WTC11 (cell line): ENCODE results near the gene HS6ST1. TPM values are rescaled to one million over a fixed set of nuclear protein-coding genes. Genes with fewer than 3 reads are reported as not detected.
A peak's percentile ranks its signal among the peaks of the same experiment; 100 is the strongest.

ENCODE experiments used
- ATAC-seq: fragments of 200-7000 bp; cut with Tn5 transposase; 2 replicates; pipeline ENCODE4 v1.10.0; 2021; ENCODE audit warnings: mild to moderate bottlenecking, moderate library complexity
- CTCF ChIA-PET: fragments of 300-600 bp; sonication (Branson Sonifier 250); formaldehyde crosslinking; loops from one replicate; lab custom pipeline; 2021; ENCODE audit warnings: antibody characterized with exemption; lab: Charles Lee
- POLR2A ChIA-PET: fragments of 350-600 bp; sonication (Branson Sonifier 250); formaldehyde crosslinking; loops from one replicate; lab custom pipeline; 2021; ENCODE audit warnings: antibody characterized with exemption; lab: Charles Lee
- DNase-seq: peaks from one replicate; pipeline ENCODE4 v3.0.0; 2021; ENCODE audit warnings: low spot score
- H3K27ac Mint-ChIP-seq: 2 replicates; pipeline ENCODE4 v1.8.0; 2021; ENCODE audit warnings: mixed read lengths
- H3K27me3 Mint-ChIP-seq: 2 replicates; pipeline ENCODE4 v1.8.0; 2021; ENCODE audit warnings: low read depth, mild to moderate bottlenecking, moderate library complexity, mixed read lengths
- H3K36me3 Mint-ChIP-seq: 2 replicates; pipeline ENCODE4 v1.8.0; 2021; ENCODE audit warnings: mixed read lengths
- H3K4me1 Mint-ChIP-seq: 2 replicates; pipeline ENCODE4 v1.8.0; 2022; ENCODE audit warnings: mixed read lengths
- H3K4me3 Mint-ChIP-seq: 2 replicates; pipeline ENCODE4 v1.8.0; 2021; ENCODE audit warnings: mild to moderate bottlenecking, moderate library complexity, mixed read lengths
- H3K9me3 Mint-ChIP-seq: 2 replicates; pipeline ENCODE4 v1.8.0; 2021; ENCODE audit warnings: mixed read lengths
- ESRRA ChIP-seq: sonication (generic); formaldehyde crosslinking; IDR thresholded peaks from 2 replicates; pipeline ENCODE4 v1.8.1; 2022; ENCODE audit warnings: mild to moderate bottlenecking, missing genetic modification reagents, borderline replicate concordance
- ETV6 ChIP-seq: sonication (generic); formaldehyde crosslinking; IDR thresholded peaks from 2 replicates; pipeline ENCODE4 v1.8.1; 2022; ENCODE audit warnings: mild to moderate bottlenecking, missing genetic modification reagents
- FOXK1 ChIP-seq: sonication (generic); formaldehyde crosslinking; IDR thresholded peaks from 2 replicates; pipeline ENCODE4 v1.8.0; 2022; ENCODE audit warnings: mild to moderate bottlenecking, moderate library complexity, missing genetic modification reagents
- GRHL2 ChIP-seq: fragments of 250-450 bp; sonication (Bioruptor Pico); IDR thresholded peaks from 2 replicates; pipeline ENCODE4 v1.8.0; 2022; ENCODE audit warnings: mild to moderate bottlenecking, moderate library complexity; ENCODE audit not compliant: insufficient replicate concordance, severe bottlenecking
- RELA ChIP-seq: sonication (generic); formaldehyde crosslinking; IDR thresholded peaks from 2 replicates; pipeline ENCODE4 v1.8.1; 2022; ENCODE audit warnings: missing genetic modification reagents, mild to moderate bottlenecking, borderline replicate concordance
- RORB ChIP-seq: fragments of 250-450 bp; sonication (Bioruptor Pico); IDR thresholded peaks from 2 replicates; pipeline ENCODE4 v1.9.0; 2021; ENCODE audit warnings: mild to moderate bottlenecking
- SOX15 ChIP-seq: fragments of 250-450 bp; sonication (Bioruptor Pico); IDR thresholded peaks from 2 replicates; pipeline ENCODE4 v1.9.0; 2021; ENCODE audit warnings: mild to moderate bottlenecking
- SP1 ChIP-seq: sonication (generic); formaldehyde crosslinking; conservative IDR thresholded peaks from 2 replicates; pipeline ENCODE4 v1.8.1; 2022; ENCODE audit warnings: missing genetic modification reagents
- TEAD1 ChIP-seq: sonication (generic); formaldehyde crosslinking; IDR thresholded peaks from 2 replicates; pipeline ENCODE4 v1.8.0; 2022; ENCODE audit warnings: mild to moderate bottlenecking, missing genetic modification reagents
- ZNF317 ChIP-seq: sonication (generic); formaldehyde crosslinking; IDR thresholded peaks from 2 replicates; pipeline ENCODE4 v1.8.1; 2023; ENCODE audit warnings: low read depth, mild to moderate bottlenecking, moderate library complexity, missing genetic modification reagents, borderline replicate concordance
- ZNF423 ChIP-seq: fragments of 250-450 bp; sonication (Bioruptor Pico); IDR thresholded peaks from 2 replicates; pipeline ENCODE4 v2.1.2; 2022; ENCODE audit warnings: mild to moderate bottlenecking, moderate library complexity
- ZNF671 ChIP-seq: fragments of 250-450 bp; sonication (Bioruptor Pico); IDR thresholded peaks from 2 replicates; pipeline ENCODE4 v1.8.0; 2021; ENCODE audit warnings: mild to moderate bottlenecking
- total RNA-seq: library from RNA; stranded (reverse); gene quantifications from 3 replicates; pipeline ENCODE4 v1.2.3, GENCODE V29; 2021
- TF ChIP-seq, protein P1 (sequence below): sonication (generic); formaldehyde crosslinking; IDR thresholded peaks from 2 replicates; pipeline ENCODE4 v1.8.1; 2022; ENCODE audit warnings: missing genetic modification reagents, borderline replicate concordance
- TF ChIP-seq, protein P2 (sequence below): fragments of 250-450 bp; sonication (Bioruptor Pico); IDR thresholded peaks from 2 replicates; pipeline ENCODE4 v1.9.0; 2021; ENCODE audit warnings: mild to moderate bottlenecking, borderline replicate concordance
- TF ChIP-seq, protein P3 (sequence below): sonication (generic); formaldehyde crosslinking; IDR thresholded peaks from 2 replicates; pipeline ENCODE4 v1.8.1; 2023; ENCODE audit warnings: mild to moderate bottlenecking, missing genetic modification reagents, moderate library complexity

HS6ST1 gene
- total RNA-seq, 1 experiment from 2014 or later = 55.5 TPM

DNA sequence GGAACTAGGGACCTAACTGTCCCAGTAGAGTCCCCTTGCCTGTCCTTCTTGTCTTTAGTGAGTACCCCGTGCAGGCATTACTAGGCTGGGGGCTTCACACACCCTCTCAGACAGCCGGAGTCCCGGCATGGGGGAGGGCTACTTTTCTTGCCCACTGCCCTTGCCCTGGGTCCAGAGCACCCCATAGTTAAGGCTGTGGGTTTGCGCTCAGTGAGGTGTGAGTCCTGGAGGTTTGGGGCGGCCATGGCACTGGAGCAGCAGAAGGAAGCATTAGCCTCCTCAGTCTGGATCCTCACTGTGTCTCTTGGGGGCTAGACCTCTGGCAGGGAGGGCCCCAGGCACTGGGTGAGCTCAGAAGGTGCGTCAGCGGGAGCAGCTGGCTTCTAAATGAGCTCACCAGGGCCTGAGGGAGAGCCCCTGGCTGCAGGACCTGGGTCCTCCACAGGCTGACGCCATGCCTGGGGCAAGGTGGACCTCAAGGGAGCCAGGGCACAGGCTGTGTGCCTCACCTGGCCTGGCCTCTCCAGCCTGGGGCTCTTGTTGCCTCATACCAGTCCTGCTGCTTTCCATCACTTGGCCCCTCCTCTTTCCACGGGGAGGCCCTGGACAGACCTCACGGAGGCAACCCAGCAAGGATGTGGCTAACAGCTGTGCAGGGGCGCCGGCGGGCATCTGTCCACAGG lies 27.4 kb downstream of the HS6ST1 start (continued):
- TF ChIP-seq, protein P1, sequence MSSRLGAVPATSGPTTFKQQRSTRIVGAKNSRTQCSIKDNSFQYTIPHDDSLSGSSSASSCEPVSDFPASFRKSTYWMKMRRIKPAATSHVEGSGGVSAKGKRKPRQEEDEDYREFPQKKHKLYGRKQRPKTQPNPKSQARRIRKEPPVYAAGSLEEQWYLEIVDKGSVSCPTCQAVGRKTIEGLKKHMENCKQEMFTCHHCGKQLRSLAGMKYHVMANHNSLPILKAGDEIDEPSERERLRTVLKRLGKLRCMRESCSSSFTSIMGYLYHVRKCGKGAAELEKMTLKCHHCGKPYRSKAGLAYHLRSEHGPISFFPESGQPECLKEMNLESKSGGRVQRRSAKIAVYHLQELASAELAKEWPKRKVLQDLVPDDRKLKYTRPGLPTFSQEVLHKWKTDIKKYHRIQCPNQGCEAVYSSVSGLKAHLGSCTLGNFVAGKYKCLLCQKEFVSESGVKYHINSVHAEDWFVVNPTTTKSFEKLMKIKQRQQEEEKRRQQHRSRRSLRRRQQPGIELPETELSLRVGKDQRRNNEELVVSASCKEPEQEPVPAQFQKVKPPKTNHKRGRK (CRISPR knock-in tag) = no peak
- TF ChIP-seq ESRRA (CRISPR knock-in tag) (no peak), ZNF671 (no peak), RELA (no peak)
- TF ChIP-seq, protein P2, sequence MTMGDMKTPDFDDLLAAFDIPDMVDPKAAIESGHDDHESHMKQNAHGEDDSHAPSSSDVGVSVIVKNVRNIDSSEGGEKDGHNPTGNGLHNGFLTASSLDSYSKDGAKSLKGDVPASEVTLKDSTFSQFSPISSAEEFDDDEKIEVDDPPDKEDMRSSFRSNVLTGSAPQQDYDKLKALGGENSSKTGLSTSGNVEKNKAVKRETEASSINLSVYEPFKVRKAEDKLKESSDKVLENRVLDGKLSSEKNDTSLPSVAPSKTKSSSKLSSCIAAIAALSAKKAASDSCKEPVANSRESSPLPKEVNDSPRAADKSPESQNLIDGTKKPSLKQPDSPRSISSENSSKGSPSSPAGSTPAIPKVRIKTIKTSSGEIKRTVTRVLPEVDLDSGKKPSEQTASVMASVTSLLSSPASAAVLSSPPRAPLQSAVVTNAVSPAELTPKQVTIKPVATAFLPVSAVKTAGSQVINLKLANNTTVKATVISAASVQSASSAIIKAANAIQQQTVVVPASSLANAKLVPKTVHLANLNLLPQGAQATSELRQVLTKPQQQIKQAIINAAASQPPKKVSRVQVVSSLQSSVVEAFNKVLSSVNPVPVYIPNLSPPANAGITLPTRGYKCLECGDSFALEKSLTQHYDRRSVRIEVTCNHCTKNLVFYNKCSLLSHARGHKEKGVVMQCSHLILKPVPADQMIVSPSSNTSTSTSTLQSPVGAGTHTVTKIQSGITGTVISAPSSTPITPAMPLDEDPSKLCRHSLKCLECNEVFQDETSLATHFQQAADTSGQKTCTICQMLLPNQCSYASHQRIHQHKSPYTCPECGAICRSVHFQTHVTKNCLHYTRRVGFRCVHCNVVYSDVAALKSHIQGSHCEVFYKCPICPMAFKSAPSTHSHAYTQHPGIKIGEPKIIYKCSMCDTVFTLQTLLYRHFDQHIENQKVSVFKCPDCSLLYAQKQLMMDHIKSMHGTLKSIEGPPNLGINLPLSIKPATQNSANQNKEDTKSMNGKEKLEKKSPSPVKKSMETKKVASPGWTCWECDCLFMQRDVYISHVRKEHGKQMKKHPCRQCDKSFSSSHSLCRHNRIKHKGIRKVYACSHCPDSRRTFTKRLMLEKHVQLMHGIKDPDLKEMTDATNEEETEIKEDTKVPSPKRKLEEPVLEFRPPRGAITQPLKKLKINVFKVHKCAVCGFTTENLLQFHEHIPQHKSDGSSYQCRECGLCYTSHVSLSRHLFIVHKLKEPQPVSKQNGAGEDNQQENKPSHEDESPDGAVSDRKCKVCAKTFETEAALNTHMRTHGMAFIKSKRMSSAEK (CRISPR knock-in tag) = no peak
- TF ChIP-seq, all 79 proteins: peak for 0

DNA sequence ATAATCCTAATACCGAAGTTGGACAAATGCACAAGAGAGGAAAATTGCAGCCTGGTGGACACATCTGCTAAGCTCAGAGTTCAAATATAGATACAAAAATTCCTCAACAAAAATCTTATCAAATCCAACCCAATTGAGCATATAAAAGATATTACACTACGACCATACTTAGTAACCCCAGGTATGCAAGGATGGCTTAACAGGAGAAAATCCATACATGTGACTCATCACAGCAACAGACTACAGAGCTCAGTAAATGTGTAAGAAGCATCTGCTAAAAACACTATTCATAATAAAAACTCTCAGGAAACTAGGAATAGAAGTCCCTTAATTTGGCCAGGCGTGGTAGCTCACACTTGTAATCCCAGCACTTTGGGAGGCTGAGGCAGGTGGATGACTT lies 28.3 kb downstream of the HS6ST1 start:
- no peak for DNase-seq
- ChIA-PET POLR2A (no interaction called here), CTCF (interaction anchor here (0.6 to 1.9 kb wide), 5 partner anchors 9 to 1112 kb away, joined by 3 to 6 read pairs (median 4); no protein-coding TSS in a partner anchor)
- Mint-ChIP-seq H3K27ac (peak overlapping the region; percentile 77), H3K9me3 (no peaks in the 10 kb centered on the region), H3K27me3 (no peaks in the 10 kb centered on the region), H3K4me1 (peaks cover 39% of the 10 kb centered on the region), H3K4me3 (no peak overlapping the region), H3K36me3 (0 out of 2 replicates have a peak, but pooled peaks cover 2% of the 10 kb centered on the region)
- ATAC-seq = no peak
- TF ChIP-seq SOX15 (CRISPR knock-in tag) (no peak), FOXK1 (CRISPR knock-in tag) (no peak), GRHL2 (CRISPR knock-in tag) (no peak)
- TF ChIP-seq, protein P1 (CRISPR knock-in tag) = no peak

DNA sequence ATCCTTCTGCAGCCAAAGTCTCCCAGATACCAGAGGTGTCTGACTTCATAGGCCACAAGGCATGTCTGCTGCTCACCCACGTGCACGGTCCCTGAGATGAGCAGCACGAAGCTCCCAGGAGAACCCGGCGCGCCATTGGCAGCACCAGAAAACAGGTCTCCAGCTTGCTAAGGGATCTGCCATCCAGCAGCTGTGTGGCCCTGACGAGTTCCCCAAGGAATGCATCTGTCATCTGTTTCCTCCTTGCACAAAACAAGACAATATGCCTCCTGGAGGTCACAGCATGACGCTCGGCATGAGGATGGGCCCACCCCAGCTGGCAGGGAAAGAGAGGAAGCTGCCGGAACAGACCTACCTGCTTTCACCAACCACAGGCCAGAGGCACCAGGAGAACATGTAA lies 29.2 kb downstream of the HS6ST1 start:
- Mint-ChIP-seq H3K27me3 (no peaks in the 10 kb centered on the region), H3K36me3 (0 out of 2 replicates have a peak, but pooled peaks cover 2% of the 10 kb centered on the region), H3K4me1 (peaks cover 37% of the 10 kb centered on the region), H3K4me3 (0 out of 2 replicates have a peak overlapping the region, but pooled peaks have one; percentile 7), H3K9me3 (no peaks in the 10 kb centered on the region), H3K27ac (peak overlapping the region; percentile 63; the same call in 1 of the 2 replicates)
- TF ChIP-seq RORB (no peak), TEAD1 (CRISPR knock-in tag) (peak; percentile 92; the same call in 1 of the 2 replicates), ZNF317 (CRISPR knock-in tag) (peak; percentile 56; the same call in 1 of the 2 replicates), ZNF423 (CRISPR knock-in tag) (peak; percentile 94), ETV6 (peak; percentile 66), FOXK1 (CRISPR knock-in tag) (0 out of 2 replicates have a peak, but pooled peaks have one; percentile 31), SP1 (peak; percentile 35; the same call in 1 of the 2 replicates)
- TF ChIP-seq, protein P3, sequence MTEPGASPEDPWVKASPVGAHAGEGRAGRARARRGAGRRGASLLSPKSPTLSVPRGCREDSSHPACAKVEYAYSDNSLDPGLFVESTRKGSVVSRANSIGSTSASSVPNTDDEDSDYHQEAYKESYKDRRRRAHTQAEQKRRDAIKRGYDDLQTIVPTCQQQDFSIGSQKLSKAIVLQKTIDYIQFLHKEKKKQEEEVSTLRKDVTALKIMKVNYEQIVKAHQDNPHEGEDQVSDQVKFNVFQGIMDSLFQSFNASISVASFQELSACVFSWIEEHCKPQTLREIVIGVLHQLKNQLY (CRISPR knock-in tag) = no peak
- POLR2A ChIA-PET = no interaction called here
- CTCF ChIA-PET = interaction anchor here (0.8 to 1.5 kb wide), 3 partner anchors 16 to 110 kb away, joined by 3 to 4 read pairs (median 3); no protein-coding TSS in a partner anchor
- peak; percentile 44 for DNase-seq
- peak; percentile 33 for ATAC-seq
